Right kidney (tissue), 1 donor: ENCODE data around the gene PARVA.

Source experiments
- DNase-seq: peaks from one replicate; pipeline ENCODE4 v3.0.0-alpha.2; 2016

The PARVA gene

GRCh38 chr11:12554122-12554521 lies 176.8 kb downstream of the PARVA start:
- DNase-seq, result no peak

DNA sequence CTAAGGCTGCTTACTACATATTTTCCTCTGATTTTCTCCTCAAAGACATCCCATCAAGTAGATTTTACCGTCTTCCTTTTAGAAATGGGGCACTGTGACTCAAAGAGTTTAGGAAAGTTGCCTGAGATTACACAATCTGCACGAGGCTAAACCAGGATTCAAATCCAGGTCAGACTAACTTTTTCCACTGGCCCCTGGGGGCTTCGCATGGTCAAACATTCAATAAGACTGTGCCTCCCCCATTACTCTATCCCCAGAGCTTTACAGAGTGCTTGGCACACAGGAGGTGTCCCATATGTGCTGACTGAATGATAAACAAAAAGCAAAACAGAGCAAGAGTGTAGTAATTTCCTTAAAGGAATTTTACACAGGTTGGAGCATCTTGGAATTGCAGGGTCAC lies 178.8 kb downstream of the PARVA start:
- DNase-seq, result no peak

- peak; percentile 51 for DNase-seq
Observed at GRCh38 chr11:12556788-12557384, 179.5 kb downstream of the PARVA start.

DNA sequence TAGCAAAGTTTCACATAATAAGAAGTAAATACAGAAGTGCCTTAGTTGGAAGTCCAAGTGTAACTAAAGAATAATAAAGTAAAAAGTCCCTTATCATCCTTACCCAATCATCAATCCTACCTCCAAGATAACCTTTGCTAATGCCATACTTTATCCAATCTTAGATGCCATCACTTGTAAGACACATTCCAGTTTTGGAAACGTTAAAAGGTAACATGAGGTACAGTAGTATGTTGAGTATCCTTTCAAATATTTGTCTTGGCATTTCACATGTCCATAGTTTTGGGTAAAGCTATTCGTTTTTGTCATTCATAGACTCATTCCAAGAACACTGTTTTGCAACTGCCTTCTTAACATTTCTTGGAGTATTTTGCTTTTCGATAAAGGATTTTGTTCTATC lies 181.6 kb downstream of the PARVA start:
- DNase-seq, result no peak

- no peak for DNase-seq
Observed at GRCh38 chr11:12560362-12560761, 183.0 kb downstream of the PARVA start.

- no peak for DNase-seq
Observed at GRCh38 chr11:12560861-12561260, 183.5 kb downstream of the PARVA start.

GRCh38 chr11:12564012-12564411 lies 186.6 kb downstream of the PARVA start:
- no peak for DNase-seq

GRCh38 chr11:12565406-12565805 lies 188.0 kb downstream of the PARVA start:
- no peak for DNase-seq

DNA sequence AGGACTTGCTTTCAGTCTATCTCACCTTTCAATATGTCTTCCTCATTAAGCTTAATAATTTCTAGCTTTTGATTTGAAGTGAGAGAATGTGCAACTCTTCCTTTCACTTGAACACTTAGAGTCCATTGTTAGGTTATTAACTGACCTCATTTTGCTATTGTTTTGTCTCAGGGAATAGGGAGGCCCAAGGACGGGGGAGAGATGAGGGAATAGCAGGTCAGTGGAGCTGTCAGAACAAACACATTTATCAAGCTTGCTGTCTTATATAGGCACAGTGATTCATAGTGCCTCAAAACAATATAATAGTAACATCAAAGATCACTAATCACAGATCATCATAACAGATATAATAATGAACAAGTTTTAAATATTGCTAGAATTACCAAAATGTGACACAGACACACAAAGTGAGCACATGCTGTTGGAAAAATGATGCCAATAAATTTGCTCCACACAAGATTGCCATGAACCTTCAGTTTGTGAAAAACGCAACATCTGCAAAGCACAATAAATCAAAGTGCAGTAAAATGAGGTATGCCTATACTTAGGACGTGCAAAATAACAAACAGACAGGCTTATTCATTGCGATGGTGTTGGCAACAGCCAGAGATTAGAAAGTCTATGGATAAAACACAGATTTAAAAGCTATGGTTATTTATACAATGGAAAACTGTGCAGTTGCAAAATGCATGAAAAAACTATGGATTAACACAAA lies 190.5 kb downstream of the PARVA start:
- no peak for DNase-seq

DNA sequence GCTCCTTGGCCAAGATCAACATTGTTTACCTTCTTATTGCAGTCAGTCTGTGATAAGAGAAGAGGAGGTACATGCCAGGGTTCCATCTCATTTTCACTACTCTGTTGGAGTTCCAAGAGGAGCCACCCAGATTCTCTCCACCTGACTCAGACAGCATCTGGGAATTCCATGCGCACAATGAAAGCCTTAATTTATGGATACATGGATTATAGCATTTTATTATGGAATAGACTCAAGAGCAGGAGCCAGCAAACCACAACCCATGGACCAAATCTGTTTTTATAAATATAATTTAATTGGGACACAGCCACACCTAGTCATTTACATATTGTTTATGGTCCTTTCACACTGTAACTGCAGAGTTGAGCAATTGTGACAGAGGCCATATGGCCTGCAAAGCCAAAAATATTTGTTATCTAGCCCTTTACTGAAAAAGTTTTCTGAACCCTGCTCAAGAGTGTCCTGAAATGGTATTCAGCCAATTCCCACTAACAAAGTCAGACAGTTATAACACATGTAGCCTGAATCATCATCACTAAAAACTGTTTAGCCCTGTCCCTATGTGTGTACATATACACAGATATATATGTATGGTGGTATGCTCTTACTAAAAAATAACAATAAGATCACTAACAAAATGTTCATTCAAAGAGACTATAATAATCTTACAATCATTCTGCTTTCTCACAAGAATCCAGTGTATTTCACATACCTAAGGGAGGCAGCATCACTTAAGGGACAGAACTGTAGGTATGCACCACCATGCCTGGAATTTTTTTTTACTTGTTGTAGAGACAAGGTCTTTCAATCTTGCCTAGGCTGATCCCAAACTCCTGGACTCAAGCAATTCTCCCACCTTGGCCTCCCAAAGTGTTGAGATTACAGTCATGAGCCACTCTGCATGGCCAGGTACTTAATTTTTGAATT lies 192.4 kb downstream of the PARVA start:
- DNase-seq, result no peak

GRCh38 chr11:12573707-12574485 lies 196.5 kb downstream of the PARVA start:
- no peak for DNase-seq

DNA sequence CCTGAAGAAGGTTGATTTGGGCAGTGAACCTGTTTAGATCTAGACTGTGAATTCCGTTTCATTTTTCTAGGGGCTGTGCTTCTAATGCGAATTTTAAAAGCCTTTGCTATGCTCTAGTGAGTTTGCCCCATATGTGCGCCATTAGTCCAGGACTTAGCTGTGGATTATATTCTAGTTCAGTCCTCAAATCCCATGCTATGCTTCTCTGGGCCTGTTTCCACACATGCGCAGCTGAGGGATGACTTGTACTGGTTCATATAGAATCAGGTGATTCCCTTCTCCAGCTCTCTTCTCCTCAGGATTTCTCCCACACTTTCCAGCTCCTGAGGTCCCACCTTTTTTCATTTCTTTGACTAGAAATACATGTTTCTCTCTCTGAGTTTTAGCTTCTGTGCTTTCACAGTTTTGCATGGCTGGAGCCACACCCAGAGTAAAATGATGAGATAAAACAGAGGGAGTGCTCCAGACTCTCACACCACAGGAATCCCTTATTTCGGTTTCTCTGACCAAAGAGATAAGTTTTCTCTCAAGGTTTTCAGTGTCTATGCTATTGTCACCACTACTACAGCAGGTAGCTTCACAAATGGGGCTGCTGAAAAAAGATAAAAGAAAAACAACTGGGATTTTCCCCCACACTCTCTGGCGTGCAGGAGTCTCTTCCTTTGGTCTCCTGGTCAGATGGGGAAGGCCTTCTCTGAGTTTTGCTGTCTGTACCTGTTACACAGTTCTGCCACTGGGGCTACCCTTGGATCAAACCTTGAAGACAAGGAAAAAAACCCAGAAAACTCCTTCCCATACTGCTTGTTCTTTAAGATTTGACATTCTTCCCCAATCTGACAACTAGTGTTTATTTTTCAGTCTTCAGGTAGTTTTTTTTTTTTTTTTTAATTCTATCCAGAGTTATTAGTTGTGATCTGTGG lies 200.6 kb downstream of the PARVA start:
- no peak for DNase-seq

- no peak for DNase-seq
Observed at GRCh38 chr11:12581416-12581815, 204.0 kb downstream of the PARVA start.

DNA sequence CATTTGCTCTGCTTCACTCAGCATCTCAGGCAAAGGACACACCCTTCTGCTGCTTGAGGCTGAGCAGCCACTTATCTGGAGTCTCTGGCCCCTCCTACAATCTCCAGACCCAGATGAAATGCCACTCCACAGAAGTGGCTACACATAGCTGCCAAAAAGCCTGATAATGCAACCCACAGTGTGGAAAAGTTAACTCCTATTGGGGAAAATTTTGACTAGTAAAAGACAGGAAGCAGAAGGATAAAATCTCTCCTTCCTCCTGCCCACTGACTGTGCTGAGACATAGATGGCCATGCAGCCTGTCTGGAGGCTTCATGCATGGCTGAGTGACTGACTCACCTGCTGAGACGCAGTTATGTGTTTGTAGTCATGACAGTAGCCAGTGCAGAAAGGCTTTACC lies 204.6 kb downstream of the PARVA start:
- no peak for DNase-seq
